VCaP (cell line): ENCODE results near the gene RTKN.

Source experiments
- H3K27ac ChIP-seq: fragments of 450-650 bp; 2 replicates; pipeline ENCODE4 v1.5.1; 2017
- TF ChIP-seq, protein P1 (sequence below): fragments of 450-650 bp; conservative IDR thresholded peaks from 2 replicates; pipeline ENCODE4 v1.5.1; 2017; ENCODE audit warnings: mild to moderate bottlenecking, moderate library complexity

RTKN gene

GRCh38 chr2:74481961-74482800, 40.4 kb upstream of the RTKN start:
- TF ChIP-seq, protein P1, sequence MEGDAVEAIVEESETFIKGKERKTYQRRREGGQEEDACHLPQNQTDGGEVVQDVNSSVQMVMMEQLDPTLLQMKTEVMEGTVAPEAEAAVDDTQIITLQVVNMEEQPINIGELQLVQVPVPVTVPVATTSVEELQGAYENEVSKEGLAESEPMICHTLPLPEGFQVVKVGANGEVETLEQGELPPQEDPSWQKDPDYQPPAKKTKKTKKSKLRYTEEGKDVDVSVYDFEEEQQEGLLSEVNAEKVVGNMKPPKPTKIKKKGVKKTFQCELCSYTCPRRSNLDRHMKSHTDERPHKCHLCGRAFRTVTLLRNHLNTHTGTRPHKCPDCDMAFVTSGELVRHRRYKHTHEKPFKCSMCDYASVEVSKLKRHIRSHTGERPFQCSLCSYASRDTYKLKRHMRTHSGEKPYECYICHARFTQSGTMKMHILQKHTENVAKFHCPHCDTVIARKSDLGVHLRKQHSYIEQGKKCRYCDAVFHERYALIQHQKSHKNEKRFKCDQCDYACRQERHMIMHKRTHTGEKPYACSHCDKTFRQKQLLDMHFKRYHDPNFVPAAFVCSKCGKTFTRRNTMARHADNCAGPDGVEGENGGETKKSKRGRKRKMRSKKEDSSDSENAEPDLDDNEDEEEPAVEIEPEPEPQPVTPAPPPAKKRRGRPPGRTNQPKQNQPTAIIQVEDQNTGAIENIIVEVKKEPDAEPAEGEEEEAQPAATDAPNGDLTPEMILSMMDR, result no peak
- H3K27ac ChIP-seq, result peak overlapping the region; percentile 86

- H3K27ac ChIP-seq, result peak overlapping the region; percentile 86
- TF ChIP-seq, protein P1, result no peak
Observed at GRCh38 chr2:74481431-74481830, 39.7 kb upstream of the RTKN start.

DNA sequence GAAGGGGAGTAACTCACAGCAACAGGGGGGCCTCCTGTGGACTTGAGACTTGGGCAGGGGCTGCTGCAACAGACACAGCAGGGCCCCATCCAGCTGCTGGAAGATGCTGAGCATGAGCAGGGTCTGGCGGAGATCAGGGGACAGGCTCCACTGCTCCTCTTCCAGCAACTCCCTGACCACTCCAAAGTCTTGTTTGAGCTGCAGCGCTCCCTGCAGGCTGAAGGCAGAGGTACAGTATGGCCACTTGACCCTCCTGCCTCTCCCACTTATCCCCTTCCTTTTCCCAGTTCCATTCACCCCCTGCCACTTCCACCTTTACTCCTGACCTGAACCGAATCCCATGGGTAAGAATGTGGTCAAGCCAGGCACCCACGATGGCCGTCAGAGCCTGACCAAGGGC, 33.2 kb upstream of the RTKN start:
- H3K27ac ChIP-seq, result no peak overlapping the region
- TF ChIP-seq, protein P1, result no peak

DNA sequence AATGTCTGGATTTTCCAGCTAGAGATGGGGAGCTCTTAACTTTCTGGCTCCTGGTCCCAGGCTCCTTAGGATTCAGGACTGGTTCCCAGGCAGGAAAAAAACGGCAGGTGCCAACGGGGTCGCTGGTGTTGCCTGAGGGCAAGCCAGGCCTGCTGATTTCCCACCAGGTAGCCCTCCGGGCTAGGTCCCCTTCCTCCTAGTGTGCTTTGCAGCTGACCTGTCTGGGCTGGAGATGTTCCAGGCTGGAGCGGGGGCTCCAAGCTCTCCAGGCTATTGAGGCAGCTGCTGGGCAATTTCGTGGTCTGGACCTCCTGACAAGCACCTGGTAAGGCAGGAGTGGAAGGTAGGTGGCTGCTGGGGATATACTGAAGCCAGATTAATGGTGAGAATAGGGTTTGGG, 32.7 kb upstream of the RTKN start:
- no peak overlapping the region for H3K27ac ChIP-seq
- TF ChIP-seq, protein P1, result no peak

DNA sequence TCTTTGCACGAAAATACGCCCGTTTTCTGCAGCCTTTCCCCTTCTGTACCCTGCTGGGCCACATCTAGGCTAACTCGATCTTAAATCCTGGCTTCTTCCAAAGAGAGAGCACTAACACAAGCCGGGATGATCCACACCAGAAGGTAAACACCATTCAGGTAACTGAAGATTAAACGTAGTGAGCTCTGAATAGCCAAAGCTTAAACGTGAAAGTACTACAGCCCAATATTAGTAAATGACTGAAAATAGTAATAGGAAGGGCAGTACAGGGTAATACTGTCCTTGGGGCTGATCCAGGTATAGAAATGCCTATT, 31.2 kb upstream of the RTKN start:
- peak overlapping the region; percentile 97 for H3K27ac ChIP-seq
- TF ChIP-seq, protein P1, result no peak

DNA sequence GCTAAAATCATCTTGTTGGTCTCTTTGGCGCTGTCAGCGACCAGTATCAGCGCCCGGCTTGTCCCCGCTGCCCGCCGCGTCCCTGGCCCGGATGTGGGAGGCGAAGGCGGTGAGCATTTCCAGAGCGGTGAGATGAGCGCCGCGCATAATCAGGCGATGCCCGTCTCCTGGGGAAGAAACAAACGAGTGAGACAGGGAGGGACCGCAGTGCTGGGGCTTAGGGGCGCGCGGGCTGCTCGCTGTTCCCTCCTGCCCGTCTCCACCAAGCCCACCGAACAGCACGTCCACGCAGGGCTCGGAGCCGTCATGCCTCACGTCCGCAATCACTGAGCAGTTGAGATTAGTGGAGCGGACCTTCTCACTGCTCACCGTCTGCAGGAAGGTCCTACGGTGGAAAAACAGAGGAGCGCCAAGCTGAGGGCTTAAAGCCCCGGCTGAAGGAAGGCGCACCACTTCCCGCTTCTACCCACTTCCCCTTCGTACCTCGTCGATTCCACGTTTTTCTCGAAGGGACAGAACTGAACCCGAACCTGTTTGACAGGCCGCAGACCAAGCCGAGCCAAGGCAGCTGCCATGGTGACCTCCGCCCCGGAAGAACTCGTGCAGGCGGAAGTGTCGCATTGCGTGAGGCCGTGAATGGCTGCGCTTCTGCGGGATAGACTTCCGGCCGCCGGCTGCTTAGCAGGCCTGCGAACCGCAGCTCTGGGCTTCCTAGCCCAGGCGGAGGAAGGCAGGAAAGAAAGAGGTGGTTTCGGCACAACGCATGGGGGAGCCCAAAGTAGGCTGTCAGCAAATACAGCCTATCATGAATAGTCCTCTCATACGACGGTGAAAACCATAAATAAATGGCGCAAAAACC, 30.6 kb upstream of the RTKN start, which contains the start of gene MRPL53:
Gene MRPL53 (minus strand): TSS at position 595 of the 859 bp plus-strand sequence. CDS start 20 bp downstream, at position 575.
- H3K27ac ChIP-seq, result peak within 1 kb of the TSS; percentile 97
- TF ChIP-seq, protein P1, result no peak

DNA sequence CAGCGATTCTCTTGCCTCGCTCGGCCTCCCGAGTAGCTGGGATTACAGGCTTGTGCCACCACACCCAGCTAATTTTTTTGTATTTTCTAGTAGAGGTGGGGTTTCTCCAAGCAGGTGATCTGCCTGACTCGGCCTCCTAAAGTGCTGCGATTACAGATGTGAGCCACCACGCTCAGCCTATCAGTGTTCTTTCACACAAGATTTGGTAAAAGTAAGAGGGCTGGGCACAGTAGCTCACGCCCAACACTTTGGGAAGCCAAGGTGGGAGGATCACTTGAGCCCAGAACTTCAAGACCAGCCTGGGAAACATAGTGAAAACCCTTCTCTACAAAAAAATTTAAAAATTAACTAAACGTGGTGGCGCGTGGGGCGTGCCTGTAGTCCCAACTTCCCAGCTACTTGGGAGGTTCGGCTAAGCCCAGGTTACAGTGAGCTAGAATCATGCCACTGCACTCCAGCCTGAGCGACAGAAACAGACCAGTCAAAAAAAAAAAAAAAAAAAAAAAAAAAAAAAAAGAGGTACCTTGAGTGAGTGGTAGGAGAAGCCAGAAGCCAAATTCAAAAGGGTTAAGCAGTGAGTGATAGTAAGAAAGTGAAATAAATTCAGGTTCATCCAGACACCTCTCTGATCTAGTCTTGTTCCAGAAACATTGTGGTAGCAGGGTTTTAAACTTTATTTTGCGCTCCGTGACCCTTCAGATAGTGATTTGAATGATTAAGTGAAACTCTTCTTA, 29.8 kb upstream of the RTKN start:
- H3K27ac ChIP-seq, result peak overlapping the region; percentile 97

GRCh38 chr2:74470742-74471141, 29.0 kb upstream of the RTKN start:
- H3K27ac ChIP-seq, result peak overlapping the region; percentile 97

More for the DNA sequence above, 29.8 kb upstream of the RTKN start:
- TF ChIP-seq, protein P1, result no peak
